Stimulated activated CD4-positive, alpha-beta T cell treated with anti-CD3 and anti-CD28 coated beads, Interleukin-15, amount 100 ng/mL, for 24 hours (primary cell): ENCODE results near the gene CXorf65.

Source experiments
- DNase-seq: peaks from one replicate; pipeline ENCODE4 v3.0.0-alpha.2; 2020

Gene CXorf65

DNA sequence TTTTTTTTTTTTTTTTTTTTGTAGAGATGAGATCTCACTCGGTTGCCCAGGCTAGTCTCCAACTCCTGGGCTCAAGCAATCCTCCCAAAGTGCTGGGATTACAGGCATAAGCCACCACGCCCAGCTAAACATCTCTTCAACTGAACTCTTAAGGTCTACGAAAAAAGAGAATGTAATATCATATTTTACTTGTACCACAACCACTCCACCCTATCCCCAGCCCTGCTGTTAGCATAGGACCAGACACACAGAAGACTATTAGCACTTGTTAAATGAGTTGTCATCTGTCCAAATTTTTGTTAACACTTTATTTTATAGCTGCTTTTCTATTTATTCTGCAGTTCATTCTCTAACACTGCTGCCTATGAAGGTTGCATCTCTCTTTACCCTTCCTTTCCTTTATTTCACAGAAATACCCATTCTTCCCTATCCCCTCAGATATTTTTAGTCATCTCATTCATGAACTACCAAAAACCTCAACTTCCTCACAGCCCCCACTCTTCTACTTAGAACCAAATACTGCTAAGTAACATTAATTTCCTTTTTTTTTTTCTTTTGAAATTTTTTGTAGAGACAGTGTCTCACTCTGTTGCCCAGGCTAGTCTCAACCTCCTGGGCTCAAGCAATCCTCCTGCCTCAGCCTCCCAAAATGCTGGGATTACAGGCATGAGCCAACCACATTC lies 48.6 kb downstream of the CXorf65 start:
- DNase-seq, result no peak

- DNase-seq, result no peak
Observed at GRCh38 chrX:71056867-71057266, 49.7 kb downstream of the CXorf65 start.
